Measurements from ENCODE around the gene KIF13A. TPM values are rescaled to one million over a fixed set of nuclear protein-coding genes. Genes with fewer than 3 reads are reported as not detected.

The KIF13A gene
- total RNA-seq, 2 donors from 2014 or later, result 35.3 to 45.0 TPM

DNA sequence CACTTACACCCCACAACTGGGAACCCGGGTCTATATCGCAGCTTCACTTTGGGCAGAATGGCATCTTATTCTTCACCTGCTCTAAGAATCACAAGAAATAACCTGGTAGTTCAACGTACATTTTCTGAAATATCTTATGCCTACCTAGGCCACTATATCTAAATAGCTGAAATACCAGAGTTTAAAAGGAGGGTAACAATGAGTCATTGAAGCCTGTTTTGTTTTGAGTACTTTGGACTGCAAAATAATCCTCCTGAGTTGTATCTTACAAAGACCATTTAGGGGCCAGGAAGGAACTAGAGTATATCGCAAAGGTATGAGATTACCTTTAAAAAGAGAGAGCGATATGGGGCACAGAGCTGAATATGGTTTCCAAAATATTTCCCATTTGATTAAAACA is 184.0 kb downstream of the KIF13A start:
- Histone ChIP-seq H3K9ac (ENCODE audit: extremely low read depth, low read length, poor library complexity, severe bottlenecking) (no peak overlapping the region), H3K4me3 (ENCODE audit: low read length) (no peak overlapping the region), H3K9me3 (ENCODE audit: control insufficient read depth, low read length) (peaks cover 16% of the 10 kb centered on the region), H3K27me3 (ENCODE audit: control insufficient read depth, insufficient read depth, low read length, poor library complexity, severe bottlenecking) (no peaks in the 10 kb centered on the region), H3K27ac (ENCODE audit: low read depth, low read length) (no peak overlapping the region), H3K4me1 (ENCODE audit: control insufficient read depth, insufficient read depth, low read length) (no peaks in the 10 kb centered on the region), H3K36me3 (ENCODE audit: control insufficient read depth, insufficient read depth, low read length) (peaks cover 61% of the 10 kb centered on the region)
- DNase-seq, result no peak
- TF ChIP-seq, protein P1, sequence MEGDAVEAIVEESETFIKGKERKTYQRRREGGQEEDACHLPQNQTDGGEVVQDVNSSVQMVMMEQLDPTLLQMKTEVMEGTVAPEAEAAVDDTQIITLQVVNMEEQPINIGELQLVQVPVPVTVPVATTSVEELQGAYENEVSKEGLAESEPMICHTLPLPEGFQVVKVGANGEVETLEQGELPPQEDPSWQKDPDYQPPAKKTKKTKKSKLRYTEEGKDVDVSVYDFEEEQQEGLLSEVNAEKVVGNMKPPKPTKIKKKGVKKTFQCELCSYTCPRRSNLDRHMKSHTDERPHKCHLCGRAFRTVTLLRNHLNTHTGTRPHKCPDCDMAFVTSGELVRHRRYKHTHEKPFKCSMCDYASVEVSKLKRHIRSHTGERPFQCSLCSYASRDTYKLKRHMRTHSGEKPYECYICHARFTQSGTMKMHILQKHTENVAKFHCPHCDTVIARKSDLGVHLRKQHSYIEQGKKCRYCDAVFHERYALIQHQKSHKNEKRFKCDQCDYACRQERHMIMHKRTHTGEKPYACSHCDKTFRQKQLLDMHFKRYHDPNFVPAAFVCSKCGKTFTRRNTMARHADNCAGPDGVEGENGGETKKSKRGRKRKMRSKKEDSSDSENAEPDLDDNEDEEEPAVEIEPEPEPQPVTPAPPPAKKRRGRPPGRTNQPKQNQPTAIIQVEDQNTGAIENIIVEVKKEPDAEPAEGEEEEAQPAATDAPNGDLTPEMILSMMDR (conservative IDR thresholded peaks at IDR 0.05), result no peak
- H3K27ac Mint-ChIP-seq, result no peak overlapping the region
- H3K27me3 Mint-ChIP-seq (ENCODE audit: insufficient read depth), result no peaks in the 10 kb centered on the region
- no peak overlapping the region for H3K4me3 Mint-ChIP-seq
- H3K9me3 Mint-ChIP-seq, result peaks cover 17% of the 10 kb centered on the region
- peaks cover 67% of the 10 kb centered on the region for H3K36me3 Mint-ChIP-seq (ENCODE audit: low read depth)
- 96 to 100% methylated on average over 1 to 5 of the region's 5 CpGs for WGBS, 2 experiments (ENCODE audit: insufficient coverage in 1 of 2, insufficient read length in 1 of 2)
- H3K4me1 Mint-ChIP-seq, result no peaks in the 10 kb centered on the region

DNA sequence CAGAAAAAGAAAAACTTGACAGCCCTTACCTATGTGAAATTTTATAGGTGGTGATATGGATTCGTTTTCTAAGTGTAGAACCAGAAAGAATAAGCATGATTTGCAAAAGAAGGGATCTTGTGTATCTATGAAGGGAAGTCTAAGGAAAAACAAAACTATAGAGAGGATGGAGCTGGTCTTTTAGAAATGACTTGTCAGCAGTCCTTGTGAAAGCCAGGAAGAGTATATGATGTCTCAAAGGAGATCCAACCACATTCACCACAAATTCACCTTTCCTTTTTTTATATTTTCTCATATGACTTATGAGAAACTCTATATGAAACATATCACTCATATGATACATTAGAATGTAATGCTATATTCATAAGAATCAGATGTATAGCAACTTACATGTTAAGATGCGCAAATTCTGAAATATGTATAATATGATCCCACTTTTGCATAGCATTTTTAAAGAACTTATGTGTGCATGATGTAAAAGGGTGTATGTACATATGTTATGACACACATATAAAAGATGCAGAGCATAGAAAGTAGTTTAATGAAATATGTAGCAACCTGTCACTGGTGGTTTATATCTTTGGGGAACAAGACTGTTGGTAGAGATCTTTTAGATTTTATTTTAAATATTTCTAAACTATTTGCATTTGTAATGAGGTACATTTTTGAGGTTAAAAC is 188.8 kb downstream of the KIF13A start:
- H3K9me3 Mint-ChIP-seq, result no peaks in the 10 kb centered on the region
- peaks cover 67% of the 10 kb centered on the region for H3K36me3 ChIP-seq (ENCODE audit: control insufficient read depth, insufficient read depth, low read length)
- H3K27me3 ChIP-seq (ENCODE audit: control insufficient read depth, insufficient read depth, low read length, poor library complexity, severe bottlenecking), result no peaks in the 10 kb centered on the region
- H3K36me3 Mint-ChIP-seq (ENCODE audit: low read depth), result peaks cover 68% of the 10 kb centered on the region
- no peak overlapping the region for H3K4me3 Mint-ChIP-seq
- no peaks in the 10 kb centered on the region for H3K27me3 Mint-ChIP-seq (ENCODE audit: insufficient read depth)
- no peak overlapping the region for H3K27ac Mint-ChIP-seq
- no peak overlapping the region for H3K27ac ChIP-seq (ENCODE audit: low read depth, low read length)
- no peak for DNase-seq
- no peak overlapping the region for H3K9ac ChIP-seq (ENCODE audit: extremely low read depth, low read length, poor library complexity, severe bottlenecking)
- H3K4me1 ChIP-seq (ENCODE audit: control insufficient read depth, insufficient read depth, low read length), result no peaks in the 10 kb centered on the region
- H3K9me3 ChIP-seq (ENCODE audit: control insufficient read depth, low read length), result no peaks in the 10 kb centered on the region
- no peaks in the 10 kb centered on the region for H3K4me1 Mint-ChIP-seq
- no peak overlapping the region for H3K4me3 ChIP-seq (ENCODE audit: low read length)
- TF ChIP-seq, protein P1 (conservative IDR thresholded peaks at IDR 0.05), result no peak
- 80 to 90% methylated on average over 1 to 2 of the region's 2 CpGs for WGBS, 2 experiments (ENCODE audit: insufficient coverage in 1 of 2, insufficient read length in 1 of 2)

DNA sequence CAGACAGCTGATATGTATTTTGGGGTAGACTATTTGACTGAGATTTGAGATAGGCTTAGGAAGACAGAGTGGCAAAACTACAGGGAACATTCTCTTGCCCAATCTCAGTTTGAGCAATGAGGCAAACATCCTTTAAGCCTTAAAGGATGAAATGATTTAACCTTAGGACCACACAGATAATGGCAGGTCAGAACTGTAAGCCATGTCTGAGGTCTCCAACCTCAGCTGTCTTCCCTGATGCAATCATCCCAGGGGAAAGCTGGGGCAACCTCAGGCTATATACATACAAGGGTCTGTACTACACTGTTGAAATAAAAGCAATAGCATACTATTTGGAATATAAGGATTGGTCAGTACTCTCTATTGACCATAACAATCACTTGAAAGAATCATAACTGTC is 196.9 kb downstream of the KIF13A start:
- Mint-ChIP-seq H3K27ac (no peak overlapping the region), H3K4me3 (no peak overlapping the region), H3K36me3 (ENCODE audit: low read depth) (peaks cover 64% of the 10 kb centered on the region), H3K4me1 (no peaks in the 10 kb centered on the region), H3K9me3 (no peaks in the 10 kb centered on the region), H3K27me3 (ENCODE audit: insufficient read depth) (no peaks in the 10 kb centered on the region)
- Histone ChIP-seq H3K4me3 (ENCODE audit: low read length) (no peak overlapping the region), H3K27ac (ENCODE audit: low read depth, low read length) (no peak overlapping the region), H3K27me3 (ENCODE audit: control insufficient read depth, insufficient read depth, low read length, poor library complexity, severe bottlenecking) (no peaks in the 10 kb centered on the region), H3K4me1 (ENCODE audit: control insufficient read depth, insufficient read depth, low read length) (no peaks in the 10 kb centered on the region), H3K9ac (ENCODE audit: extremely low read depth, low read length, poor library complexity, severe bottlenecking) (no peak overlapping the region), H3K36me3 (ENCODE audit: control insufficient read depth, insufficient read depth, low read length) (peaks cover 56% of the 10 kb centered on the region), H3K9me3 (ENCODE audit: control insufficient read depth, low read length) (no peaks in the 10 kb centered on the region)
- TF ChIP-seq, protein P1 (conservative IDR thresholded peaks at IDR 0.05), result no peak
- no peak for DNase-seq

Measured in endodermal cell (in vitro differentiated cells).